ENCODE measurements around the gene LMBRD2. TPM values are rescaled to one million over a fixed set of nuclear protein-coding genes. Genes with fewer than 3 reads are reported as not detected.

The LMBRD2 gene
- polyA plus RNA-seq, 1 of the 3 experiments (the other 2 are of a cell fraction), result 1.6 TPM

- H3K9ac ChIP-seq, result no peak overlapping the region
- no peaks in the 10 kb centered on the region for H4K20me1 ChIP-seq (ENCODE audit: insufficient read depth)
- ChIA-PET CTCF (interaction anchor here (1.0 to 2.1 kb wide), 3 partner anchors 10 to 85 kb away, joined by 3 to 7 read pairs (median 4); partner anchors contain the start of gene NADK2), POLR2A (no interaction called here)
- no peak overlapping the region for H2AFZ ChIP-seq (ENCODE audit: low read depth)
- peaks cover 36 to 48% of the 10 kb centered on the region in 2 experiments for H3K36me3 ChIP-seq (replicated peaks in 1 of 2; ENCODE audit: control insufficient read depth in 1 of 2, insufficient read depth in 2 of 2, low read length in 1 of 2)
- peaks cover 71% of the 10 kb centered on the region for H3K79me2 ChIP-seq (ENCODE audit: insufficient read depth)
- 63% methylated on average over 3 of the region's 4 CpGs for WGBS (ENCODE audit: low lambda C conversion rate)
- H3K4me3 ChIP-seq (ENCODE audit: low read depth in 2 of 2, low read length in 1 of 2), result no peak overlapping the region
- no peak overlapping the region for H3K4me2 ChIP-seq
- peak overlapping the region in 1 of 2 experiments; percentile 99; a peak in 3 of 4 replicates for H3K27ac ChIP-seq (ENCODE audit: low read depth in 2 of 2, low read length in 1 of 2)
- H3F3A ChIP-seq (replicated peaks; ENCODE audit: insufficient read depth), result no peaks in the 10 kb centered on the region
- H3K9me3 ChIP-seq, result no peaks in the 10 kb centered on the region
- no peaks in the 10 kb centered on the region for H3K27me3 ChIP-seq (ENCODE audit: insufficient read depth)
- no peaks in the 10 kb centered on the region for H3K9me2 ChIP-seq
- H3K4me1 ChIP-seq (ENCODE audit: control insufficient read depth in 1 of 2, insufficient read depth in 2 of 2, low read depth in 1 of 2, low read length in 1 of 2), result peaks cover 42 to 66% of the 10 kb centered on the region in 2 experiments
- TF ChIP-seq YY1 (IDR thresholded peaks at IDR 0.05; ENCODE audit: low read depth) (no peak), EZH2phosphoT487 (IDR thresholded peaks at IDR 0.05; ENCODE audit: borderline replicate concordance, low read depth) (no peak), USF2 (IDR thresholded peaks at IDR 0.05; ENCODE audit: borderline replicate concordance, low read depth, low read length) (no peak), RCOR1 (IDR thresholded peaks at IDR 0.05; ENCODE audit: low read length) (no peak), SIN3A (IDR thresholded peaks at IDR 0.05; ENCODE audit: borderline replicate concordance, low read depth, low read length) (no peak), GATA2 (CRISPR knock-in tag; IDR thresholded peaks at IDR 0.05) (no peak), MEF2A (IDR thresholded peaks at IDR 0.05; ENCODE audit: borderline replicate concordance, low read depth) (no peak), FOXM1 (IDR thresholded peaks at IDR 0.05; ENCODE audit: low read depth) (no peak), MAX (IDR thresholded peaks at IDR 0.05; ENCODE audit: low read depth) (no peak), CHD2 (IDR thresholded peaks at IDR 0.05; ENCODE audit: low read length, partially characterized antibody) (no peak)
- DNase-seq, result no peak
These were observed 4.5 kb upstream of the LMBRD2 start for GRCh38 chr5:36156121-36156601.

GRCh38 chr5:36155291-36155690 is 3.6 kb upstream of the LMBRD2 start:
- H2AFZ ChIP-seq (ENCODE audit: low read depth), result no peak overlapping the region
- 93% methylated on average over 7 of the region's 7 CpGs for WGBS (ENCODE audit: low lambda C conversion rate)
- no peaks in the 10 kb centered on the region for H3K9me2 ChIP-seq
- ChIA-PET POLR2A (no interaction called here), CTCF (interaction anchor here (2.1 kb wide), 1 partner anchor 86 kb away, joined by 7 read pairs; the partner anchor contains the start of gene NADK2)
- H4K20me1 ChIP-seq (ENCODE audit: insufficient read depth), result no peaks in the 10 kb centered on the region
- H3K4me3 ChIP-seq (ENCODE audit: low read depth in 2 of 2, low read length in 1 of 2), result no peak overlapping the region
- H3F3A ChIP-seq (replicated peaks; ENCODE audit: insufficient read depth), result no peaks in the 10 kb centered on the region
- DNase-seq, result no peak
- H3K27me3 ChIP-seq (ENCODE audit: insufficient read depth), result no peaks in the 10 kb centered on the region
- H3K27ac ChIP-seq (ENCODE audit: low read depth in 2 of 2, low read length in 1 of 2), result peak overlapping the region in 1 of 2 experiments; percentile 99; a peak in 2 of 4 replicates
- no peak overlapping the region for H3K4me2 ChIP-seq
- peaks cover 36 to 39% of the 10 kb centered on the region in 2 experiments for H3K36me3 ChIP-seq (replicated peaks in 1 of 2; ENCODE audit: control insufficient read depth in 1 of 2, insufficient read depth in 2 of 2, low read length in 1 of 2)
- no peaks in the 10 kb centered on the region for H3K9me3 ChIP-seq
- H3K79me2 ChIP-seq (ENCODE audit: insufficient read depth), result peaks cover 68% of the 10 kb centered on the region
- H3K9ac ChIP-seq, result no peak overlapping the region
- H3K4me1 ChIP-seq (ENCODE audit: control insufficient read depth in 1 of 2, insufficient read depth in 2 of 2, low read depth in 1 of 2, low read length in 1 of 2), result peaks cover 39 to 63% of the 10 kb centered on the region in 2 experiments
- TF ChIP-seq GABPA (IDR thresholded peaks at IDR 0.05; ENCODE audit: low read depth), result no peak
- TF ChIP-seq CTCF (IDR thresholded peaks at IDR 0.05), result no peak
- no peak for TF ChIP-seq TEAD4 (IDR thresholded peaks at IDR 0.05; ENCODE audit: borderline replicate concordance, insufficient read depth)
- no peak for TF ChIP-seq RCOR1 (IDR thresholded peaks at IDR 0.05; ENCODE audit: low read length)
- TF ChIP-seq RFX5 (IDR thresholded peaks at IDR 0.05; ENCODE audit: low read length), result no peak
- TF ChIP-seq SIN3A (IDR thresholded peaks at IDR 0.05; ENCODE audit: borderline replicate concordance, low read depth, low read length), result no peak
- no peak for TF ChIP-seq EZH2phosphoT487 (IDR thresholded peaks at IDR 0.05; ENCODE audit: borderline replicate concordance, low read depth)
- TF ChIP-seq GATA2 (CRISPR knock-in tag; IDR thresholded peaks at IDR 0.05), result no peak
- no peak for TF ChIP-seq RAD21 (IDR thresholded peaks at IDR 0.05; ENCODE audit: low read length)
- TF ChIP-seq JUND (IDR thresholded peaks at IDR 0.05), result no peak
- TF ChIP-seq USF1 (IDR thresholded peaks at IDR 0.05; ENCODE audit: borderline replicate concordance, low read depth), result no peak
- TF ChIP-seq FOXM1 (IDR thresholded peaks at IDR 0.05; ENCODE audit: low read depth), result no peak
- TF ChIP-seq FOSL2 (IDR thresholded peaks at IDR 0.05; ENCODE audit: borderline replicate concordance, low read depth), result no peak
- no peak for TF ChIP-seq MAX (IDR thresholded peaks at IDR 0.05; ENCODE audit: low read depth)
- TF ChIP-seq SMC3 (IDR thresholded peaks at IDR 0.05; ENCODE audit: low read depth, low read length), result no peak
- no peak for TF ChIP-seq RXRA (IDR thresholded peaks at IDR 0.05; ENCODE audit: borderline replicate concordance, low read depth)
- TF ChIP-seq MXI1 (IDR thresholded peaks at IDR 0.05; ENCODE audit: low read depth, low read length), result no peak
- no peak for TF ChIP-seq PBX3 (IDR thresholded peaks at IDR 0.05)
- TF ChIP-seq FOXJ3 (CRISPR knock-in tag; IDR thresholded peaks at IDR 0.05), result no peak

Measured in SK-N-SH (cell line).